ENCODE data around the gene TULP4. TPM values are rescaled to one million over a fixed set of nuclear protein-coding genes. Genes with fewer than 3 reads are reported as not detected.
A peak's percentile ranks its signal among the peaks of the same experiment; 100 is the strongest.

The TULP4 gene
- total RNA-seq, 1 experiment from 2014 or later, result 64.6 TPM

DNA sequence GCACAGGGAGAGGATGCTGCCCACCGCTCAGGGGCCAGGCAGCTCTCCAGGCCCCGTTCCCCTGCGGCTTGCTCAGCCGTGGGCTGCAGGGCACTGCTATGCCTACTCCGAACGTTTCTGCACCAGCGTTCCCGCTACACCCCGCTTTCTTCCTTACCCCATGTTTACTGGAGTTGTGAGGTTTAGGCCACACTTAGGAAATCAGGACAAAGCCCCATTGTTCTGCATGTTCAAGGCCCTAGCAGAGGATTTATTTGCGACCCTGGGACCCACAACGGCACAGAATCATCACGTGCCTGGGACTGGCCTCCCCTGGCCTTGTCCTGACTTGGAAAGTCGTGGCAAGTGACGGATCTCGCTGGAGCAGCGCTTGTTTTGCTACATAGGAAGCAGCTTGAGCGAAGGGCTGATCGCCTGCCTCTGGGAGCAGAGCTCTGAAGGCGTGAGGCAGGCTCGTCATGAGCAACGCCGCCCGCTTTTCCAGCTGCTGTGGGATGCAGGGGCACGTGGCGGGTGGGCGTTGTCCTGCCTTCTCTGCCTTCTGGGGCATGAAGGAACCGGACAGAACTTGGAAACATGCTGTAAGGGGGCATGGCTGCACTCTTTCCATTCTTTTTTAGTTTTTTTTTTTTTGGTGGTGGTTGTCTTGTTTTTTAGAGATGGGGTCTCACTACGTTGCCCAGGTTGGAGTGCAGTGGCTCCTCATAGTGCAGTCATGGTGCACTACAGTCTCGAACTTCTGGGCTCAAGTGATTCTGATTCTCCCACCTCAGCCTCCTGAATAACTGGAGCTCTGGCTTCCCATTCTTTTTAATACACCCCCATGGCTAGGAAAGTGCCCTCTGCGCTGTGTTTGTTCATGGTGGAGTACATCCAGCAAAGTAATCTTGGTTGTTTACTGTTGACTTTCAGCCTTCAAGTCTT lies 233.0 kb downstream of the TULP4 start:
- DNase-seq, result peak; percentile 19
- peaks cover 13 to 16% of the 10 kb centered on the region in 2 experiments for H3K4me1 Mint-ChIP-seq
- H3K23me2 ChIP-seq (ENCODE audit: insufficient read length, low read depth, low read length, poor library complexity, severe bottlenecking), result no peaks in the 10 kb centered on the region

More for the DNA sequence above, 233.0 kb downstream of the TULP4 start:
- H3K27me3 ChIP-seq (ENCODE audit: insufficient read depth, low read length), result no peaks in the 10 kb centered on the region
- peaks cover 2% of the 10 kb centered on the region; the same call in 1 of the 2 replicates for H3K4me1 ChIP-seq (ENCODE audit: insufficient read depth, low read length)
- no peak overlapping the region; a peak in 2 of 7 replicates for H3K27ac Mint-ChIP-seq
- TF ChIP-seq, protein P1, sequence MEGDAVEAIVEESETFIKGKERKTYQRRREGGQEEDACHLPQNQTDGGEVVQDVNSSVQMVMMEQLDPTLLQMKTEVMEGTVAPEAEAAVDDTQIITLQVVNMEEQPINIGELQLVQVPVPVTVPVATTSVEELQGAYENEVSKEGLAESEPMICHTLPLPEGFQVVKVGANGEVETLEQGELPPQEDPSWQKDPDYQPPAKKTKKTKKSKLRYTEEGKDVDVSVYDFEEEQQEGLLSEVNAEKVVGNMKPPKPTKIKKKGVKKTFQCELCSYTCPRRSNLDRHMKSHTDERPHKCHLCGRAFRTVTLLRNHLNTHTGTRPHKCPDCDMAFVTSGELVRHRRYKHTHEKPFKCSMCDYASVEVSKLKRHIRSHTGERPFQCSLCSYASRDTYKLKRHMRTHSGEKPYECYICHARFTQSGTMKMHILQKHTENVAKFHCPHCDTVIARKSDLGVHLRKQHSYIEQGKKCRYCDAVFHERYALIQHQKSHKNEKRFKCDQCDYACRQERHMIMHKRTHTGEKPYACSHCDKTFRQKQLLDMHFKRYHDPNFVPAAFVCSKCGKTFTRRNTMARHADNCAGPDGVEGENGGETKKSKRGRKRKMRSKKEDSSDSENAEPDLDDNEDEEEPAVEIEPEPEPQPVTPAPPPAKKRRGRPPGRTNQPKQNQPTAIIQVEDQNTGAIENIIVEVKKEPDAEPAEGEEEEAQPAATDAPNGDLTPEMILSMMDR (conservative IDR thresholded peaks at IDR 0.05), result no peak
- H3K9me3 Mint-ChIP-seq, result no peaks in the 10 kb centered on the region
- H3K9ac ChIP-seq (ENCODE audit: extremely low read depth, insufficient read length, low read length), result no peak overlapping the region
- WGBS (ENCODE audit: extremely low coverage, insufficient read length, low lambda C conversion rate), result no CpG with 5 or more reads among the region's 30 CpGs
- H4K5ac ChIP-seq (ENCODE audit: insufficient read length, low read depth, low read length), result no peak overlapping the region
- H2AFZ ChIP-seq (ENCODE audit: low read length), result no peak overlapping the region
- H3K9me3 ChIP-seq (ENCODE audit: control insufficient read depth, low read depth, low read length), result no peaks in the 10 kb centered on the region
- no peak overlapping the region for H3T11ph ChIP-seq (ENCODE audit: low read length)
- H2BK20ac ChIP-seq (ENCODE audit: low read depth, low read length, poor library complexity, severe bottlenecking), result no peak overlapping the region
- no peak overlapping the region for H4K8ac ChIP-seq (replicated peaks; ENCODE audit: insufficient read length, low read depth, low read length)
- no peak overlapping the region for H2BK120ac ChIP-seq (ENCODE audit: low read depth, low read length, poor library complexity, severe bottlenecking)
- no peaks in the 10 kb centered on the region for H3K79me1 ChIP-seq (ENCODE audit: insufficient read depth, low read depth, low read length, poor library complexity, severe bottlenecking)
- H3K4ac ChIP-seq (ENCODE audit: low read depth, low read length), result no peak overlapping the region
- no peak overlapping the region for H2BK15ac ChIP-seq (ENCODE audit: low read depth, low read length)
- H3K14ac ChIP-seq (ENCODE audit: insufficient read depth, low read length), result 0 out of 2 replicates have a peak overlapping the region, but pooled peaks have one; percentile 37
- no peak overlapping the region for H2BK12ac ChIP-seq (ENCODE audit: insufficient read length, low read depth, low read length)
- H3K4me3 Mint-ChIP-seq, result no peak overlapping the region
- H3K56ac ChIP-seq (ENCODE audit: insufficient read length, low read depth, low read length), result no peak overlapping the region
- H3K27me3 Mint-ChIP-seq (ENCODE audit: low read depth), result no peaks in the 10 kb centered on the region
- no peak overlapping the region for H3K18ac ChIP-seq (ENCODE audit: insufficient read length, low read depth, low read length)
- no peak overlapping the region for H3K4me2 ChIP-seq (ENCODE audit: insufficient read depth, insufficient read length, low read length)
- no peak overlapping the region for H4K91ac ChIP-seq (ENCODE audit: insufficient read length, low read depth, low read length)
- H2BK5ac ChIP-seq (ENCODE audit: insufficient read length, low read length), result no peak overlapping the region
- H3K36me3 Mint-ChIP-seq (ENCODE audit: insufficient read depth in 1 of 3, low read depth in 3 of 3), result peaks cover 0 to 10% (median 3%) of the 10 kb centered on the region in 3 experiments; a peak in 4 of 7 replicates
- H3K23ac ChIP-seq (ENCODE audit: insufficient read length, low read depth, low read length), result no peak overlapping the region
- no peak overlapping the region for H3K27ac ChIP-seq (ENCODE audit: insufficient read length, low read depth, low read length)
- H4K20me1 ChIP-seq (ENCODE audit: control insufficient read depth, insufficient read depth, insufficient read length), result no peaks in the 10 kb centered on the region
- H3K79me2 ChIP-seq (ENCODE audit: insufficient read depth, low read length), result no peaks in the 10 kb centered on the region; the same call in 1 of the 2 replicates
- H2AK5ac ChIP-seq (ENCODE audit: insufficient read length, low read length), result no peak overlapping the region

Data from H9 (cell line).